NCI-H1436 treated with DMSO at 0.1 percent for 48 hours (cell line): Measurements from ENCODE around the gene NOC4L.

Source experiments
- DNase-seq: peaks from one replicate; lab custom pipeline; 2025; lab: John Stamatoyannopoulos, UW

NOC4L gene

GRCh38 chr12:132156573-132157325, 12.5 kb downstream of the NOC4L start:
- DNase-seq: no peak

- DNase-seq: no peak
These were observed 13.6 kb downstream of the NOC4L start for GRCh38 chr12:132157733-132158409.

GRCh38 chr12:132158677-132159554, 14.7 kb downstream of the NOC4L start:
- DNase-seq: no peak

- no peak for DNase-seq
These were observed 15.3 kb downstream of the NOC4L start for GRCh38 chr12:132159555-132160003.

GRCh38 chr12:132160016-132160415, 15.8 kb downstream of the NOC4L start:
- DNase-seq: no peak

GRCh38 chr12:132160601-132161035, 16.4 kb downstream of the NOC4L start:
- DNase-seq: no peak

GRCh38 chr12:132161036-132161781, 17.0 kb downstream of the NOC4L start:
- DNase-seq: no peak

GRCh38 chr12:132161796-132162507, 17.7 kb downstream of the NOC4L start:
- DNase-seq: no peak

GRCh38 chr12:132162508-132163031, 18.3 kb downstream of the NOC4L start:
- DNase-seq: no peak

- no peak for DNase-seq
These were observed 19.0 kb downstream of the NOC4L start for GRCh38 chr12:132163041-132163910.

GRCh38 chr12:132163911-132164288, 19.6 kb downstream of the NOC4L start:
- DNase-seq: no peak

- DNase-seq: no peak
These were observed 20.2 kb downstream of the NOC4L start for GRCh38 chr12:132164426-132164825.

- DNase-seq: no peak
These were observed 21.3 kb downstream of the NOC4L start for GRCh38 chr12:132165584-132165983.

- DNase-seq: no peak
These were observed 21.8 kb downstream of the NOC4L start for GRCh38 chr12:132166093-132166492.

- DNase-seq: no peak
These were observed 22.7 kb downstream of the NOC4L start for GRCh38 chr12:132166801-132167591.

GRCh38 chr12:132167611-132168310, 23.5 kb downstream of the NOC4L start:
- no peak for DNase-seq

GRCh38 chr12:132168311-132169031, 24.2 kb downstream of the NOC4L start:
- no peak for DNase-seq

GRCh38 chr12:132169376-132169775, 25.1 kb downstream of the NOC4L start:
- no peak for DNase-seq
